H1 (cell line): Measurements from ENCODE around the gene MCFD2. TPM values are rescaled to one million over a fixed set of nuclear protein-coding genes. Genes with fewer than 3 reads are reported as not detected.

Source experiments
- CTCF ChIA-PET: fragments of 300-600 bp; sonication (Branson Sonifier 250); formaldehyde crosslinking; loops from one replicate; lab custom pipeline; 2021; ENCODE audit not compliant: partially characterized antibody; lab: Charles Lee
- POLR2A ChIA-PET: fragments of 300-600 bp; sonication (Branson Sonifier 250); formaldehyde crosslinking; loops from one replicate; lab custom pipeline; 2021; ENCODE audit warnings: inconsistent platforms; ENCODE audit not compliant: partially characterized antibody; lab: Charles Lee
- DNase-seq, 2 experiments: peaks; one replicate each; pipeline versions ENCODE4 v3.0.0 to v3.0.0-alpha.2; 2010 to 2022; ENCODE audit warnings: low spot score in 2 of 2, low read depth in 1 of 2, mixed read lengths in 1 of 2
- FAIRE-seq: peaks from 2 replicates; lab custom pipeline; 2011; peaks lifted over from hg19 to GRCh38; lab: Jason Lieb, UNC
- H2AFZ ChIP-seq: 2 replicates; pipeline ENCODE4 v1.8.1; 2012; ENCODE audit warnings: low read length, inconsistent platforms
- H2AK5ac ChIP-seq: 2 replicates; pipeline ENCODE4 v1.6.1; 2013; ENCODE audit warnings: low read depth, low read length
- H2BK120ac ChIP-seq: replicated peaks from 2 replicates; pipeline ENCODE3; 2013; ENCODE audit warnings: low read depth, low read length, inconsistent platforms
- H2BK12ac ChIP-seq: 2 replicates; pipeline ENCODE4 v1.6.1; 2013; ENCODE audit warnings: low read depth, low read length
- H2BK15ac ChIP-seq: 2 replicates; pipeline ENCODE4 v1.6.1; 2013; ENCODE audit warnings: low read length
- H2BK20ac ChIP-seq: 2 replicates; pipeline ENCODE4 v1.6.1; 2013; ENCODE audit warnings: low read length
- H2BK5ac ChIP-seq: 2 replicates; pipeline ENCODE4 v1.6.1; 2013; ENCODE audit warnings: low read depth, low read length
- H3K14ac ChIP-seq: 2 replicates; pipeline ENCODE4 v1.6.1; 2013; ENCODE audit warnings: inconsistent platforms; ENCODE audit not compliant: insufficient read length
- H3K18ac ChIP-seq: 2 replicates; pipeline ENCODE4 v1.6.1; 2013; ENCODE audit warnings: low read length; ENCODE audit errors: extremely low read depth
- H3K23ac ChIP-seq: 2 replicates; pipeline ENCODE4 v1.6.1; 2013; ENCODE audit warnings: inconsistent platforms; ENCODE audit not compliant: insufficient read length
- H3K23me2 ChIP-seq: 2 replicates; pipeline ENCODE4 v1.6.1; 2013; ENCODE audit warnings: low read depth, low read length
- H3K27ac ChIP-seq: 2 replicates; pipeline ENCODE4 v1.6.1; 2011; ENCODE audit warnings: low read depth, low read length, inconsistent platforms
- H3K27me3 ChIP-seq, 4 experiments: replicated peaks in 1 of 4; 1 replicate in 1 of 4; 2 replicates in 3 of 4; pipeline versions ENCODE4 v1.6.1 to v1.8.1; 2011 to 2013; ENCODE audit warnings: low read length in 3 of 4, mild to moderate bottlenecking in 3 of 4, inconsistent platforms in 2 of 4, mixed read lengths in 2 of 4, moderate library complexity in 1 of 4; ENCODE audit not compliant: control insufficient read depth in 3 of 4, insufficient read depth in 3 of 4; ENCODE audit errors: extremely low read depth in 1 of 4
- H3K36me3 ChIP-seq, 4 experiments: 2 replicates each; pipeline versions ENCODE4 v1.6.1 to v1.8.1; 2011 to 2013; ENCODE audit warnings: mild to moderate bottlenecking in 4 of 4, low read length in 3 of 4, moderate library complexity in 2 of 4, control low read depth in 1 of 4, inconsistent platforms in 1 of 4; ENCODE audit not compliant: insufficient read depth in 4 of 4, control insufficient read depth in 2 of 4
- H3K4ac ChIP-seq: replicated peaks from 2 replicates; pipeline ENCODE3; 2013; ENCODE audit warnings: low read length, low read depth, mixed read lengths, inconsistent platforms; ENCODE audit not compliant: insufficient read length
- H3K4me1 ChIP-seq, 4 experiments: replicated peaks in 1 of 4; 1 replicate in 1 of 4; 2 replicates in 3 of 4; pipeline versions ENCODE4 v1.6.1 to v1.8.1; 2011 to 2013; ENCODE audit warnings: low read length in 3 of 4, inconsistent platforms in 2 of 4, mixed read lengths in 1 of 4; ENCODE audit not compliant: insufficient read depth in 4 of 4, control insufficient read depth in 3 of 4
- H3K4me2 ChIP-seq, 2 experiments: 2 replicates each; pipeline versions ENCODE4 v1.6.1 to v1.8.1; 2011 to 2013; ENCODE audit warnings: low read depth in 2 of 2, low read length in 2 of 2, control low read depth in 1 of 2, inconsistent platforms in 1 of 2, mild to moderate bottlenecking in 1 of 2; ENCODE audit not compliant: insufficient read depth in 1 of 2
- H3K4me3 ChIP-seq, 4 experiments: fragments of 200-600, 300-600 bp in 1 of 4; sonication (generic), shearing (Covaris generic), sonication (Bioruptor Twin) in 1 of 4; 2 replicates each; pipeline versions ENCODE4 v1.5.1 to v1.8.1; 2011 to 2016; ENCODE audit warnings: low read length in 4 of 4, low read depth in 3 of 4, control low read depth in 2 of 4, inconsistent platforms in 2 of 4, mild to moderate bottlenecking in 2 of 4, mixed read lengths in 1 of 4, moderate library complexity in 1 of 4; ENCODE audit not compliant: insufficient read depth in 2 of 4; ENCODE audit errors: extremely low read depth in 1 of 4
- H3K56ac ChIP-seq: replicated peaks from 2 replicates; pipeline ENCODE3; 2013; ENCODE audit warnings: low read depth, mild to moderate bottlenecking, mixed read lengths, low read length, inconsistent platforms; ENCODE audit not compliant: insufficient read length
- H3K79me1 ChIP-seq: 2 replicates; pipeline ENCODE4 v1.6.1; 2013; ENCODE audit warnings: low read depth, low read length, control low read depth
- H3K79me2 ChIP-seq, 2 experiments: 2 replicates each; pipeline versions ENCODE4 v1.6.1 to v1.8.1; 2012 to 2013; ENCODE audit warnings: low read length in 2 of 2, mild to moderate bottlenecking in 2 of 2, inconsistent platforms in 1 of 2; ENCODE audit not compliant: insufficient read depth in 2 of 2, control insufficient read depth in 1 of 2
- H3K9ac ChIP-seq, 4 experiments: replicated peaks in 1 of 4; 1 replicate in 1 of 4; 2 replicates in 3 of 4; pipeline versions ENCODE4 v1.6.1 to v1.8.1; 2011 to 2013; ENCODE audit warnings: low read depth in 3 of 4, low read length in 3 of 4, control low read depth in 2 of 4, mild to moderate bottlenecking in 2 of 4, moderate library complexity in 2 of 4, inconsistent platforms in 1 of 4; ENCODE audit errors: extremely low read depth in 1 of 4
- H3K9me3 ChIP-seq, 2 experiments: 2 replicates each; pipeline versions ENCODE4 v1.6.1 to v1.8.1; 2012 to 2013; ENCODE audit warnings: mild to moderate bottlenecking in 2 of 2, moderate library complexity in 2 of 2, control low read depth in 1 of 2, inconsistent platforms in 1 of 2, low read depth in 1 of 2, low read length in 1 of 2, mixed read lengths in 1 of 2; ENCODE audit not compliant: insufficient read depth in 2 of 2
- H4K20me1 ChIP-seq, 2 experiments: replicated peaks in 1 of 2; 2 replicates each; pipeline versions ENCODE3 to v1.8.1; 2011 to 2013; ENCODE audit warnings: inconsistent platforms in 2 of 2, low read length in 2 of 2, mild to moderate bottlenecking in 1 of 2; ENCODE audit not compliant: insufficient read depth in 2 of 2, control insufficient read depth in 1 of 2
- H4K5ac ChIP-seq: 2 replicates; pipeline ENCODE4 v1.6.1; 2013; ENCODE audit warnings: low read length, low read depth, mixed read lengths, inconsistent platforms; ENCODE audit not compliant: insufficient read length
- H4K8ac ChIP-seq: 2 replicates; pipeline ENCODE4 v1.8.0; 2013; ENCODE audit warnings: mild to moderate bottlenecking, moderate library complexity, low read length, inconsistent platforms; ENCODE audit not compliant: insufficient read depth; ENCODE audit errors: extremely low read depth
- H4K91ac ChIP-seq: replicated peaks from 2 replicates; pipeline ENCODE3; 2013; ENCODE audit warnings: low read length, mixed read lengths, inconsistent platforms; ENCODE audit not compliant: insufficient read length
- CEBPB ChIP-seq: IDR thresholded peaks from 2 replicates; pipeline ENCODE4 v1.6.1; 2012; ENCODE audit warnings: low read depth, low read length
- FOSL1 ChIP-seq: IDR thresholded peaks from 2 replicates; pipeline ENCODE4 v1.6.1; 2011; ENCODE audit warnings: mild to moderate bottlenecking, low read depth, low read length, moderate library complexity; ENCODE audit not compliant: insufficient read depth
- GABPA ChIP-seq: IDR thresholded peaks from 2 replicates; pipeline ENCODE4 v1.6.1; 2011; ENCODE audit warnings: mild to moderate bottlenecking, low read length, moderate library complexity, borderline replicate concordance; ENCODE audit not compliant: insufficient read depth
- RBBP5 ChIP-seq: IDR thresholded peaks from 2 replicates; pipeline ENCODE4 v1.7.1; 2012; ENCODE audit warnings: low read depth, mild to moderate bottlenecking, inconsistent platforms, low read length, moderate library complexity, borderline replicate concordance
- SAP30 ChIP-seq: fragments of 300-600 bp; sonication (generic); IDR thresholded peaks from 2 replicates; pipeline ENCODE4 v1.7.1; 2012; ENCODE audit warnings: low read length, moderate library complexity, mild to moderate bottlenecking, inconsistent platforms; ENCODE audit not compliant: insufficient read depth, insufficient replicate concordance
- TBP ChIP-seq: IDR thresholded peaks from 2 replicates; pipeline ENCODE4 v1.6.1; 2011; ENCODE audit warnings: low read depth, low read length, improper control_type of control experiment
- TCF12 ChIP-seq: IDR thresholded peaks from 2 replicates; pipeline ENCODE4 v1.6.1; 2011; ENCODE audit warnings: low read depth, mild to moderate bottlenecking, low read length
- whole genome bisulfite sequencing, 2 experiments: shearing (Covaris generic) in 1 of 2; methylation state at CpG; one replicate each; pipeline versions ENCODE4 v1.1.6 to v1.1.7; 2013 to 2015; ENCODE audit warnings: low lambda C conversion rate in 2 of 2, mixed read lengths in 2 of 2, inconsistent platforms in 1 of 2, low coverage in 1 of 2, missing lambda C conversion rate in 1 of 2; ENCODE audit not compliant: insufficient replicate concordance in 2 of 2, insufficient coverage in 1 of 2, insufficient read length in 1 of 2; ENCODE audit errors: extremely low coverage in 1 of 2, missing lambda C conversion rate in 1 of 2; 5-methylcytosine and 5-hydroxymethylcytosine counted together
- polyA plus RNA-seq, 7 experiments: library from polyadenylated mRNA; depleted of rRNA in 3 of 7; stranded (reverse) in 5 of 7; unstranded in 2 of 7; fragments of >200 nt in 5 of 7; fragments of 200-250 nt in 2 of 7; gene quantifications; 1 replicate in 5 of 7; 2 replicates in 1 of 7; 4 replicates in 1 of 7; pipeline versions ENCODE4 v1.2.1 to v1.2.3, GENCODE V29; 2011 to 2013; ENCODE audit warnings: missing spikeins in 2 of 7, mixed read lengths in 2 of 7
- total RNA-seq: library from RNA; stranded (reverse); fragmentation: NEBNext Ultra II Directional; extraction: Animal tissue kit (Norgen Biotek cat#: 25700); gene quantifications from 2 replicates; pipeline ENCODE4 v1.2.1, GENCODE V29; 2021

The MCFD2 gene
- total and polyA plus RNA-seq, 2 of the 8 experiments (the other 6 are each of a cell fraction or from before 2014, with no cell fraction given) = 35.2 to 76.2 TPM

GRCh38 chr2:46858702-46859090, 56.9 kb downstream of the MCFD2 start:
- TF ChIP-seq FOSL1 (no peak), CEBPB (no peak), TCF12 (no peak), RBBP5 (no peak), SAP30 (no peak), GABPA (no peak), TBP (no peak)
- TF ChIP-seq, all 59 proteins: peak for 0
- Histone ChIP-seq H3K79me2 (no peaks in the 10 kb centered on the region), H2BK20ac (no peak overlapping the region), H4K91ac (no peak overlapping the region), H3K18ac (no peak overlapping the region), H3K4me2 (no peak overlapping the region), H3K23ac (no peak overlapping the region), H3K36me3 (no peaks in the 10 kb centered on the region), H3K27ac (no peak overlapping the region), H2BK5ac (no peak overlapping the region), H3K79me1 (no peaks in the 10 kb centered on the region), H4K5ac (no peak overlapping the region), H3K27me3 (no peaks in the 10 kb centered on the region), H2AK5ac (no peak overlapping the region), H2BK120ac (no peak overlapping the region), H4K20me1 (no peaks in the 10 kb centered on the region), H3K9ac (no peak overlapping the region), H4K8ac (no peak overlapping the region), H3K9me3 (no peaks in the 10 kb centered on the region), H3K4ac (no peak overlapping the region), H2BK12ac (no peak overlapping the region), H3K56ac (no peak overlapping the region), H2BK15ac (no peak overlapping the region), H3K4me1 (no peaks in the 10 kb centered on the region), H3K14ac (no peak overlapping the region), H3K4me3 (no peak overlapping the region), H3K23me2 (no peaks in the 10 kb centered on the region), H2AFZ (no peak overlapping the region)
- 95% methylated on average over 4 of the region's 4 CpGs; no CpG with 5 or more reads in 1 of the 2 experiments for WGBS, 2 experiments
- ChIA-PET POLR2A (no interaction called here), CTCF (interaction anchor here (0.8 to 1.9 kb wide), 8 partner anchors 14 to 209 kb away, joined by 3 to 5 read pairs (median 3); no protein-coding TSS in a partner anchor)
- no peak for DNase-seq
- no peak for FAIRE-seq
